ENCODE measurements around the gene APOB.

APOB gene

GRCh38 chr2:21028021-21028947 lies 15.6 kb downstream of the APOB start:
- H3K4me2 ChIP-seq (ENCODE audit: insufficient read depth, low read length): no peak overlapping the region
- DNase-seq: no peak
- no peaks in the 10 kb centered on the region for H3K4me1 ChIP-seq (ENCODE audit: insufficient read depth, low read length)
- no peak for TF ChIP-seq EZH2 (IDR thresholded peaks at IDR 0.05; ENCODE audit: borderline replicate concordance, low read depth, low read length, severe bottlenecking)
- no peak for TF ChIP-seq CTCF (IDR thresholded peaks at IDR 0.05; ENCODE audit: borderline replicate concordance, extremely low read depth, low read length, poor library complexity, severe bottlenecking)
- no peak overlapping the region for H3K27ac ChIP-seq (ENCODE audit: low read length)
- no peaks in the 10 kb centered on the region for H3K79me2 ChIP-seq (ENCODE audit: insufficient read depth, low read length)
- no peaks in the 10 kb centered on the region for H3K9me3 ChIP-seq (ENCODE audit: insufficient read depth, low read length, severe bottlenecking)
- no peaks in the 10 kb centered on the region for H3K27me3 ChIP-seq (ENCODE audit: insufficient read depth, low read length, poor library complexity)
- H3K36me3 ChIP-seq (ENCODE audit: insufficient read depth, low read length): no peaks in the 10 kb centered on the region
- no peak for ATAC-seq (ENCODE audit: insufficient read depth, low read depth)
- H3K9ac ChIP-seq (ENCODE audit: low read depth, low read length): no peak overlapping the region
- no peak overlapping the region for H2AFZ ChIP-seq (ENCODE audit: low read depth, low read length)
- H4K20me1 ChIP-seq (ENCODE audit: insufficient read depth, low read length): no peaks in the 10 kb centered on the region
- H3K4me3 ChIP-seq (ENCODE audit: low read depth in 1 of 2, low read length in 2 of 2): no peak overlapping the region

GRCh38 chr2:21026479-21027282 lies 17.2 kb downstream of the APOB start:
- Histone ChIP-seq H3K4me1 (ENCODE audit: insufficient read depth, low read length) (no peaks in the 10 kb centered on the region), H3K27me3 (ENCODE audit: insufficient read depth, low read length, poor library complexity) (no peaks in the 10 kb centered on the region), H3K4me3 (ENCODE audit: low read depth in 1 of 2, low read length in 2 of 2) (no peak overlapping the region), H2AFZ (ENCODE audit: low read depth, low read length) (no peak overlapping the region), H3K4me2 (ENCODE audit: insufficient read depth, low read length) (no peak overlapping the region), H4K20me1 (ENCODE audit: insufficient read depth, low read length) (no peaks in the 10 kb centered on the region), H3K9me3 (ENCODE audit: insufficient read depth, low read length, severe bottlenecking) (no peaks in the 10 kb centered on the region), H3K36me3 (ENCODE audit: insufficient read depth, low read length) (no peaks in the 10 kb centered on the region), H3K79me2 (ENCODE audit: insufficient read depth, low read length) (no peaks in the 10 kb centered on the region), H3K9ac (ENCODE audit: low read depth, low read length) (no peak overlapping the region), H3K27ac (ENCODE audit: low read length) (no peak overlapping the region)
- TF ChIP-seq CTCF (IDR thresholded peaks at IDR 0.05; ENCODE audit: borderline replicate concordance, extremely low read depth, low read length, poor library complexity, severe bottlenecking): no peak
- no peak for TF ChIP-seq EZH2 (IDR thresholded peaks at IDR 0.05; ENCODE audit: borderline replicate concordance, low read depth, low read length, severe bottlenecking)
- ATAC-seq (ENCODE audit: insufficient read depth, low read depth) (no peak), DNase-seq (no peak)

- H2AFZ ChIP-seq (ENCODE audit: low read depth, low read length): no peak overlapping the region
- H4K20me1 ChIP-seq (ENCODE audit: insufficient read depth, low read length): no peaks in the 10 kb centered on the region
- no peaks in the 10 kb centered on the region for H3K36me3 ChIP-seq (ENCODE audit: insufficient read depth, low read length)
- H3K9ac ChIP-seq (ENCODE audit: low read depth, low read length): no peak overlapping the region
- no peak overlapping the region for H3K27ac ChIP-seq (ENCODE audit: low read length)
- TF ChIP-seq CTCF (IDR thresholded peaks at IDR 0.05; ENCODE audit: borderline replicate concordance, extremely low read depth, low read length, poor library complexity, severe bottlenecking) (no peak), EZH2 (IDR thresholded peaks at IDR 0.05; ENCODE audit: borderline replicate concordance, low read depth, low read length, severe bottlenecking) (no peak)
- DNase-seq (no peak), ATAC-seq (ENCODE audit: insufficient read depth, low read depth) (no peak)
- no peak overlapping the region for H3K4me3 ChIP-seq (ENCODE audit: low read depth in 1 of 2, low read length in 2 of 2)
- H3K9me3 ChIP-seq (ENCODE audit: insufficient read depth, low read length, severe bottlenecking): no peaks in the 10 kb centered on the region
- H3K4me1 ChIP-seq (ENCODE audit: insufficient read depth, low read length): no peaks in the 10 kb centered on the region
- H3K27me3 ChIP-seq (ENCODE audit: insufficient read depth, low read length, poor library complexity): no peaks in the 10 kb centered on the region
- no peak overlapping the region for H3K4me2 ChIP-seq (ENCODE audit: insufficient read depth, low read length)
- H3K79me2 ChIP-seq (ENCODE audit: insufficient read depth, low read length): no peaks in the 10 kb centered on the region
These were observed 18.0 kb downstream of the APOB start for GRCh38 chr2:21025690-21026478.

All from DND-41 (cell line).